CMK (cell line): ENCODE data around the gene FIGLA.

Source experiments
- DNase-seq: peaks from one replicate; pipeline ENCODE4 v3.0.0-alpha.2; 2010; ENCODE audit warnings: low read depth

Gene FIGLA

GRCh38 chr2:70790136-70790828 is at the start of gene FIGLA:
FIGLA (minus strand) TSS chr2:70790643; CDS start chr2:70790638, 5 bp downstream.
- no peak for DNase-seq

GRCh38 chr2:70837980-70838925 is 47.8 kb upstream of the FIGLA start:
- no peak for DNase-seq

- no peak for DNase-seq
Observed at GRCh38 chr2:70835643-70836042, 45.2 kb upstream of the FIGLA start, which contains the start of gene CD207. CD207 (minus strand) TSS chr2:70835816; CDS start chr2:70835776, 40 bp downstream.

- no peak for DNase-seq
Observed at GRCh38 chr2:70834881-70835280, 44.4 kb upstream of the FIGLA start.

GRCh38 chr2:70834106-70834505 is 43.7 kb upstream of the FIGLA start:
- DNase-seq: no peak

- no peak for DNase-seq
Observed at GRCh38 chr2:70833246-70833645, 42.8 kb upstream of the FIGLA start.

GRCh38 chr2:70832386-70832785 is 41.9 kb upstream of the FIGLA start:
- no peak for DNase-seq

GRCh38 chr2:70831861-70832260 is 41.4 kb upstream of the FIGLA start:
- no peak for DNase-seq

- DNase-seq: no peak
Observed at GRCh38 chr2:70830366-70830765, 39.9 kb upstream of the FIGLA start.

- no peak for DNase-seq
Observed at GRCh38 chr2:70829916-70830315, 39.5 kb upstream of the FIGLA start.

- no peak for DNase-seq
Observed at GRCh38 chr2:70828914-70829824, 38.7 kb upstream of the FIGLA start.

- DNase-seq: no peak
Observed at GRCh38 chr2:70828115-70828514, 37.7 kb upstream of the FIGLA start.

- no peak for DNase-seq
Observed at GRCh38 chr2:70827388-70827787, 36.9 kb upstream of the FIGLA start.

GRCh38 chr2:70826696-70827350 is 36.4 kb upstream of the FIGLA start:
- no peak for DNase-seq

- no peak for DNase-seq
Observed at GRCh38 chr2:70823249-70823648, 32.8 kb upstream of the FIGLA start.

- DNase-seq: peak; percentile 55
Observed at GRCh38 chr2:70822843-70823242, 32.4 kb upstream of the FIGLA start.

GRCh38 chr2:70820499-70820898 is 30.1 kb upstream of the FIGLA start, which contains the start of gene CLEC4F:
CLEC4F (minus strand) TSS chr2:70820599; CDS start chr2:70820523, 76 bp downstream.
- no peak for DNase-seq

GRCh38 chr2:70817284-70817954 is 27.0 kb upstream of the FIGLA start:
- DNase-seq: no peak

- DNase-seq: no peak
Observed at GRCh38 chr2:70816726-70817125, 26.3 kb upstream of the FIGLA start.
